Skin of body (tissue), 2 donors: ENCODE measurements around the gene ECPAS. TPM values are rescaled to one million over a fixed set of nuclear protein-coding genes. Genes with fewer than 3 reads are reported as not detected.
"Not testable (repeated sequence)": the region's sequence is repeated elsewhere in the genome, so short reads cannot be mapped to it uniquely, and the experiment has no call there.

Experiments
- DNase-seq: peaks from one replicate; lab custom pipeline; 2025; lab: John Stamatoyannopoulos, UW
- total RNA-seq: library from RNA; depleted of rRNA; stranded (reverse); fragments of >200 nt; gene quantifications from one replicate; pipeline ENCODE4 v1.2.3, GENCODE V29; 2014

Gene ECPAS
- total RNA-seq, 1 donor from 2014 or later, result 91.0 TPM

- DNase-seq, result no peak
These were observed 9.8 kb downstream of the ECPAS start for GRCh38 chr9:111474385-111474784.

- no peak for DNase-seq
These were observed 16.3 kb downstream of the ECPAS start for GRCh38 chr9:111467778-111468367.

- no peak for DNase-seq
These were observed 21.1 kb downstream of the ECPAS start for GRCh38 chr9:111463048-111463447.

- DNase-seq, result no peak
These were observed 25.8 kb downstream of the ECPAS start for GRCh38 chr9:111458139-111459009.

GRCh38 chr9:111456529-111456928, 27.7 kb downstream of the ECPAS start:
- DNase-seq, result no peak

GRCh38 chr9:111455638-111456037, 28.5 kb downstream of the ECPAS start:
- no peak for DNase-seq

GRCh38 chr9:111454751-111455150, 29.4 kb downstream of the ECPAS start:
- DNase-seq, result no peak

GRCh38 chr9:111451570-111451969, 32.6 kb downstream of the ECPAS start:
- DNase-seq, result no peak

GRCh38 chr9:111450124-111450523, 34.1 kb downstream of the ECPAS start:
- DNase-seq, result no peak

- no peak for DNase-seq
These were observed 34.5 kb downstream of the ECPAS start for GRCh38 chr9:111449705-111450104.

GRCh38 chr9:111445799-111446198, 38.4 kb downstream of the ECPAS start:
- not testable (repeated sequence) for DNase-seq

- DNase-seq, result no peak
These were observed 40.7 kb downstream of the ECPAS start for GRCh38 chr9:111443454-111443853.

- DNase-seq, result no peak
These were observed 41.7 kb downstream of the ECPAS start for GRCh38 chr9:111442360-111443027.

GRCh38 chr9:111440226-111440625, 44.0 kb downstream of the ECPAS start:
- DNase-seq, result no peak

- peak; percentile 4 for DNase-seq
These were observed 45.5 kb downstream of the ECPAS start for GRCh38 chr9:111438541-111439235.

- DNase-seq, result peak; percentile 39
These were observed 47.6 kb downstream of the ECPAS start for GRCh38 chr9:111436571-111436970.

- DNase-seq, result no peak
These were observed 51.1 kb downstream of the ECPAS start for GRCh38 chr9:111433082-111433481.

GRCh38 chr9:111431684-111432083, 52.5 kb downstream of the ECPAS start:
- no peak for DNase-seq

- DNase-seq, result no peak
These were observed 55.0 kb downstream of the ECPAS start for GRCh38 chr9:111429175-111429574.

GRCh38 chr9:111427186-111427585, 57.0 kb downstream of the ECPAS start:
- no peak for DNase-seq

- DNase-seq, result no peak
These were observed 60.8 kb downstream of the ECPAS start for GRCh38 chr9:111423389-111423788.

GRCh38 chr9:111414406-111414805, 69.8 kb downstream of the ECPAS start:
- no peak for DNase-seq
